ENCODE data around the gene THAP11. TPM values are rescaled to one million over a fixed set of nuclear protein-coding genes. Genes with fewer than 3 reads are reported as not detected.

Gene THAP11
- total and polyA plus RNA-seq, 7 donors, result 30.2 to 78.6 (median 35.0) TPM

DNA sequence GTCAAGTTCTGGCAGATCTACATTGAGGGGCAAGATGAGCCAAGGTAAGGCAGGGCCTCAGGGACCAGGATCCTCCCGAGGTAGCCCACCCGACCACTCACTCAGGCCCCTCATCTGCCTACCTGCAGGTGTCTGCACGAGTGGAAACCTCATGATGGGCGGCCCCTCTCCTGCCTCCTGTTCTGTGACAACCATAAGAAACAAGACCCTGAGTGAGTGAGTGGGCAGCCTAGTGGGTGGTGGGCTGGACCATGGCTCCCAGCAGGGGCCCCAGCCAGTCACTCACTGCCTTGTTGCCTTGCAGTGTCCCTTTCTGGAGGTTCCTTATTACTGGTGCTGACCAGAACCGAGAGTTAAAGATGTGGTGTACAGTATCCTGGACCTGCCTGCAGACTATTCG is 36.1 kb downstream of the THAP11 start:
- H3K27me3 ChIP-seq (ENCODE audit: insufficient read depth in 3 of 3, low read length in 2 of 3), result no peaks in the 10 kb centered on the region
- no peaks in the 10 kb centered on the region for H3K9me3 ChIP-seq
- ATAC-seq, result no peak
- DNase-seq, result no peak
- peaks cover 60% of the 10 kb centered on the region for H3K4me1 ChIP-seq
- H3K4me3 ChIP-seq, result no peak overlapping the region
- peaks cover 6 to 69% of the 10 kb centered on the region in 2 donors for H3K36me3 ChIP-seq (ENCODE audit: insufficient read depth in 1 of 2, low read depth in 1 of 2)
- 83 to 89% (median 88%) methylated on average over 6 of the region's 6 CpGs for WGBS, 3 donors
- intact Hi-C loops (cut with DNase I), result no loop called here
- H3K27ac ChIP-seq, result no peak overlapping the region
- TF ChIP-seq CTCF (IDR thresholded peaks at IDR 0.05), result no peak

- 94 to 97% (median 94%) methylated on average over 9 of the region's 9 CpGs for WGBS, 3 donors
- H3K36me3 ChIP-seq (ENCODE audit: insufficient read depth in 1 of 2, low read depth in 1 of 2), result peaks cover 6 to 75% of the 10 kb centered on the region in 2 donors
- no peak for DNase-seq
- H3K4me3 ChIP-seq, result no peak overlapping the region
- intact Hi-C loops (cut with DNase I), result no loop called here
- H3K27ac ChIP-seq, result no peak overlapping the region
- no peak for ATAC-seq
- H3K9me3 ChIP-seq, result no peaks in the 10 kb centered on the region
- no peaks in the 10 kb centered on the region for H3K27me3 ChIP-seq (ENCODE audit: insufficient read depth in 3 of 3, low read length in 2 of 3)
- no peak for TF ChIP-seq CTCF (IDR thresholded peaks at IDR 0.05)
- H3K4me1 ChIP-seq, result peaks cover 63% of the 10 kb centered on the region
These were observed 36.7 kb downstream of the THAP11 start for GRCh38 chr16:67878846-67879245.

DNA sequence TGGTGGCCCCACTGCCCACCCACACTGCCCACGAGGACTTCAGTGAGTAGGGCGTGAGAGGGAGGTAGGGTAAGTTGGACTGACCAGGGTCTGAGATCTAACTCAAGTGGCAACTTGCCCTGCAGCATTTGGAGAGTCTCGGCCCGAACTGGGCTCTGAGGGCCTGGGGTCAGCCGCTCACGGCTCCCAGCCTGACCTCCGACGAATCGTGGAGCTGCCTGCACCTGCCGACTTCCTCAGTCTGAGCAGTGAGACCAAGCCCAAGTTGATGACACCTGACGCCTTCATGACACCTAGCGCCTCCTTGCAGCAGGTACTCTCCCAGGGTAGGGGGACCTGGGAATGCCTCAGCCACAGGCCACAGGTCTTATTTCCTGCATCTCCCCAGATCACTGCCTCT is 37.3 kb downstream of the THAP11 start:
- H3K4me1 ChIP-seq, result peaks cover 63% of the 10 kb centered on the region
- no peak overlapping the region for H3K4me3 ChIP-seq
- intact Hi-C loops (cut with DNase I), result no loop called here
- no peaks in the 10 kb centered on the region for H3K27me3 ChIP-seq (ENCODE audit: insufficient read depth in 3 of 3, low read length in 2 of 3)
- no peak for TF ChIP-seq CTCF (IDR thresholded peaks at IDR 0.05)
- no peak for DNase-seq
- H3K36me3 ChIP-seq (ENCODE audit: insufficient read depth in 1 of 2, low read depth in 1 of 2), result peaks cover 6 to 81% of the 10 kb centered on the region in 2 donors
- H3K27ac ChIP-seq, result peak overlapping the region; percentile 93
- 91 to 93% (median 91%) methylated on average over 12 of the region's 12 CpGs for WGBS, 3 donors
- no peak for ATAC-seq
- no peaks in the 10 kb centered on the region for H3K9me3 ChIP-seq

- intact Hi-C loops (cut with DNase I), result loop anchor here (5.0 to 10.0 kb wide), 2 partner anchors 162 to 355 kb away; partner anchors contain the start of gene ESRP2 (in 1 of the 2)
- WGBS, 3 donors, result 48 to 61% (median 52%) methylated on average over 5 of the region's 5 CpGs
- H3K36me3 ChIP-seq (ENCODE audit: insufficient read depth in 1 of 2, low read depth in 1 of 2), result peaks cover 6 to 86% of the 10 kb centered on the region in 2 donors
- DNase-seq (no peak), ATAC-seq (no peak)
- H3K4me3 ChIP-seq, result no peak overlapping the region
- no peak for TF ChIP-seq CTCF (IDR thresholded peaks at IDR 0.05)
- H3K27me3 ChIP-seq (ENCODE audit: insufficient read depth in 3 of 3, low read length in 2 of 3), result no peaks in the 10 kb centered on the region
- H3K27ac ChIP-seq, result peak overlapping the region; percentile 93
- peaks cover 63% of the 10 kb centered on the region for H3K4me1 ChIP-seq
- no peaks in the 10 kb centered on the region for H3K9me3 ChIP-seq
These were observed 37.8 kb downstream of the THAP11 start for GRCh38 chr16:67879936-67880335.

DNA sequence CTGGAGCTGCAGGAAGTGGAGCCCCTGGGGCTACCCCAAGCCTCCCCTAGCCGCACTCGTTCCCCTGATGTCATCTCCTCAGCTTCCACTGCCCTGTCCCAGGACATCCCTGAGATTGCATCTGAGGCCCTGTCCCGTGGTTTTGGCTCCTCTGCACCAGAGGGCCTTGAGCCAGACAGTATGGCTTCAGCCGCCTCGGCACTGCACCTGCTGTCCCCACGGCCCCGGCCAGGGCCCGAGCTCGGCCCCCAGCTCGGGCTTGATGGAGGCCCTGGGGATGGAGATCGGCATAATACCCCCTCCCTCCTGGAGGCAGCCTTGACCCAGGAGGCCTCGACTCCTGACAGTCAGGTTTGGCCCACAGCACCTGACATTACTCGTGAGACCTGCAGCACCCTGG is 38.5 kb downstream of the THAP11 start:
- WGBS, 3 donors, result 37 to 44% (median 43%) methylated on average over 13 of the region's 13 CpGs
- no peak for TF ChIP-seq CTCF (IDR thresholded peaks at IDR 0.05)
- Histone ChIP-seq H3K27me3 (ENCODE audit: insufficient read depth in 3 of 3, low read length in 2 of 3) (no peaks in the 10 kb centered on the region), H3K36me3 (ENCODE audit: insufficient read depth in 1 of 2, low read depth in 1 of 2) (peaks cover 6 to 91% of the 10 kb centered on the region in 2 donors), H3K9me3 (no peaks in the 10 kb centered on the region), H3K4me3 (no peak overlapping the region), H3K27ac (peak overlapping the region; percentile 93), H3K4me1 (peaks cover 63% of the 10 kb centered on the region)
- intact Hi-C loops (cut with DNase I), result loop anchor here (5.0 to 10.0 kb wide), 2 partner anchors 162 to 354 kb away; partner anchors contain the start of gene ESRP2 (in 1 of the 2)
- DNase-seq, result no peak
- ATAC-seq, result no peak
